GM18870 (cell line): ENCODE measurements around the gene ATP2A3.

Experiments used
- ATAC-seq: cut with Tn5 transposase; IDR thresholded peaks from one replicate; pipeline ENCODE4 v1.9.1; 2021; ENCODE audit warnings: moderate library complexity; ENCODE audit not compliant: unreplicated experiment

ATP2A3 gene

GRCh38 chr17:3974138-3974687, 10.0 kb upstream of the ATP2A3 start:
- ATAC-seq, result no peak

GRCh38 chr17:3973495-3974137, 9.4 kb upstream of the ATP2A3 start:
- no peak for ATAC-seq

GRCh38 chr17:3972931-3973330, 8.7 kb upstream of the ATP2A3 start:
- no peak for ATAC-seq

GRCh38 chr17:3972281-3972731, 8.1 kb upstream of the ATP2A3 start:
- no peak for ATAC-seq

- no peak for ATAC-seq
Measured at GRCh38 chr17:3970668-3971067, 6.4 kb upstream of the ATP2A3 start.

GRCh38 chr17:3969963-3970362, 5.7 kb upstream of the ATP2A3 start:
- ATAC-seq, result no peak

GRCh38 chr17:3968886-3969524, 4.8 kb upstream of the ATP2A3 start:
- no peak for ATAC-seq

GRCh38 chr17:3968015-3968414, 3.8 kb upstream of the ATP2A3 start:
- ATAC-seq, result no peak

GRCh38 chr17:3966720-3967363, 2.6 kb upstream of the ATP2A3 start:
- no peak for ATAC-seq

GRCh38 chr17:3965118-3965800, 1.0 kb upstream of the ATP2A3 start:
- ATAC-seq, result no peak

GRCh38 chr17:3963237-3964201, 718 bp downstream of the ATP2A3 start:
- ATAC-seq, result no peak

GRCh38 chr17:3962965-3963236, 1.3 kb downstream of the ATP2A3 start:
- ATAC-seq, result no peak

GRCh38 chr17:3962217-3962964, 1.8 kb downstream of the ATP2A3 start:
- no peak for ATAC-seq

- no peak for ATAC-seq
Measured at GRCh38 chr17:3961564-3962047, 2.6 kb downstream of the ATP2A3 start.

GRCh38 chr17:3960764-3961163, 3.5 kb downstream of the ATP2A3 start:
- no peak for ATAC-seq

GRCh38 chr17:3959921-3960601, 4.2 kb downstream of the ATP2A3 start:
- ATAC-seq, result no peak

GRCh38 chr17:3959295-3959899, 4.8 kb downstream of the ATP2A3 start:
- no peak for ATAC-seq

GRCh38 chr17:3957735-3958599, 6.3 kb downstream of the ATP2A3 start:
- no peak for ATAC-seq
